GM23338 (cell line): ENCODE results near the gene S100A14. TPM values are rescaled to one million over a fixed set of nuclear protein-coding genes. Genes with fewer than 3 reads are reported as not detected.

Experiments
- ATAC-seq: fragments of 200-7000 bp; cut with Tn5 transposase; 3 replicates; pipeline ENCODE4 v1.9.1; 2020
- DNase-seq: peaks from one replicate; pipeline ENCODE4 v3.0.0-alpha.2; 2015; ENCODE audit warnings: low spot score
- H2AFZ ChIP-seq: fragments of 200-600 bp; sonication (generic); 2 replicates; pipeline ENCODE4 v1.8.0; 2016; ENCODE audit warnings: antibody characterized with exemption, mild to moderate bottlenecking, moderate library complexity
- H3F3A ChIP-seq: fragments of 200-600 bp; sonication (generic); replicated peaks from 2 replicates; pipeline ENCODE4 v1.8.0; 2017; ENCODE audit warnings: antibody characterized with exemption, mixed run types, low read depth
- H3K27ac ChIP-seq: fragments of 200-600 bp; sonication (generic); 2 replicates; pipeline ENCODE4 v1.6.1; 2016; ENCODE audit warnings: low read depth
- H3K27me3 ChIP-seq: fragments of 200-600 bp; sonication (generic); 2 replicates; pipeline ENCODE4 v1.8.0; 2016; ENCODE audit warnings: mild to moderate bottlenecking, mixed run types, moderate library complexity; ENCODE audit not compliant: insufficient read depth
- H3K36me3 ChIP-seq: fragments of 200-600 bp; sonication (generic); 2 replicates; pipeline ENCODE4 v1.8.0; 2016; ENCODE audit warnings: mild to moderate bottlenecking; ENCODE audit not compliant: insufficient read depth
- H3K4me1 ChIP-seq: fragments of 200-600 bp; sonication (generic); 2 replicates; pipeline ENCODE4 v1.8.0; 2016; ENCODE audit warnings: mild to moderate bottlenecking, moderate library complexity; ENCODE audit not compliant: insufficient read depth
- H3K4me2 ChIP-seq: fragments of 200-600 bp; sonication (generic); 2 replicates; pipeline ENCODE4 v1.7.1; 2017; ENCODE audit warnings: mixed run types
- H3K4me3 ChIP-seq: fragments of 200-600 bp; sonication (generic); 2 replicates; pipeline ENCODE4 v1.6.1; 2016; ENCODE audit warnings: mixed run types
- H3K79me2 ChIP-seq: fragments of 200-600 bp; sonication (generic); replicated peaks from 2 replicates; pipeline ENCODE4 v1.8.0; 2017; ENCODE audit warnings: mild to moderate bottlenecking; ENCODE audit not compliant: insufficient read depth
- H3K9me2 ChIP-seq: fragments of 200-600 bp; sonication (generic); 2 replicates; pipeline ENCODE4 v1.8.0; 2017; ENCODE audit not compliant: insufficient read depth
- H4K20me1 ChIP-seq: fragments of 200-600 bp; sonication (generic); replicated peaks from 2 replicates; pipeline ENCODE4 v1.8.0; 2017; ENCODE audit warnings: mild to moderate bottlenecking; ENCODE audit not compliant: insufficient read depth
- H3K27ac Mint-ChIP-seq: 2 replicates; pipeline ENCODE4 v1.8.0; 2020; ENCODE audit warnings: inconsistent platforms, mild to moderate bottlenecking, moderate library complexity, mixed read lengths
- H3K27me3 Mint-ChIP-seq: 3 replicates; pipeline ENCODE4 v1.8.0; 2022; ENCODE audit warnings: low read depth, mild to moderate bottlenecking, moderate library complexity, mixed read lengths, inconsistent platforms; ENCODE audit not compliant: insufficient read depth, poor library complexity
- H3K36me3 Mint-ChIP-seq: 3 replicates; pipeline ENCODE4 v1.8.0; 2021; ENCODE audit warnings: low read depth, mild to moderate bottlenecking, inconsistent platforms, moderate library complexity, mixed read lengths
- H3K4me1 Mint-ChIP-seq: 3 replicates; pipeline ENCODE4 v1.8.0; 2020; ENCODE audit warnings: mild to moderate bottlenecking, inconsistent platforms, mixed read lengths
- H3K4me3 Mint-ChIP-seq: 3 replicates; pipeline ENCODE4 v1.8.0; 2021; ENCODE audit warnings: moderate library complexity, mild to moderate bottlenecking, inconsistent platforms, mixed read lengths
- H3K9me3 Mint-ChIP-seq: 3 replicates; pipeline ENCODE4 v1.8.0; 2020; ENCODE audit warnings: moderate library complexity, mild to moderate bottlenecking, inconsistent platforms, mixed read lengths
- CREB1 ChIP-seq: fragments of 250-450 bp; sonication (Bioruptor Pico); IDR thresholded peaks from 2 replicates; pipeline ENCODE4 v1.5.0; 2020; ENCODE audit warnings: low read depth, mild to moderate bottlenecking, moderate library complexity
- EZH2 ChIP-seq: fragments of 200-600 bp; sonication (generic); IDR thresholded peaks from one replicate; pipeline ENCODE4 v1.8.0; 2017; ENCODE audit warnings: antibody characterized with exemption, mild to moderate bottlenecking, low read depth; ENCODE audit not compliant: unreplicated experiment
- EZH2phosphoT487 ChIP-seq: fragments of 200-600 bp; sonication (generic); IDR thresholded peaks from one replicate; pipeline ENCODE4 v1.8.1; 2018; ENCODE audit warnings: antibody characterized with exemption; ENCODE audit not compliant: unreplicated experiment
- JUNB ChIP-seq: IDR thresholded peaks from one replicate; pipeline ENCODE4 v1.6.1; 2016; ENCODE audit warnings: antibody characterized with exemption; ENCODE audit not compliant: unreplicated experiment
- NANOG ChIP-seq: IDR thresholded peaks from 2 replicates; pipeline ENCODE4 v1.6.1; 2016; ENCODE audit warnings: antibody characterized with exemption, borderline replicate concordance
- POLR2AphosphoS5 ChIP-seq: IDR thresholded peaks from 2 replicates; pipeline ENCODE4 v1.6.1; 2016; ENCODE audit warnings: antibody characterized with exemption, low read depth
- STAT1 ChIP-seq: IDR thresholded peaks from one replicate; pipeline ENCODE4 v1.6.1; 2016; ENCODE audit warnings: antibody characterized with exemption; ENCODE audit not compliant: unreplicated experiment
- ZNF114 ChIP-seq: fragments of 250-450 bp; sonication (Bioruptor Pico); IDR thresholded peaks from 2 replicates; pipeline ENCODE4 v1.5.0; 2020; ENCODE audit warnings: mild to moderate bottlenecking, moderate library complexity
- ZNF331 ChIP-seq: fragments of 250-450 bp; sonication (Bioruptor Pico); IDR thresholded peaks from 2 replicates; pipeline ENCODE4 v1.5.0; 2020; ENCODE audit warnings: low read depth, mild to moderate bottlenecking, moderate library complexity
- polyA plus RNA-seq: library from polyadenylated mRNA; unstranded; fragments of >200 nt; fragmentation: Nextera tagmentation; extraction: Ambion mirVana; gene quantifications from 2 replicates; pipeline ENCODE4 v1.2.1, GENCODE V29; 2016
- total RNA-seq: library from RNA; depleted of rRNA; stranded (reverse); fragments of >200 nt; shearing (Covaris generic); gene quantifications from 2 replicates; pipeline ENCODE4 v1.2.3, GENCODE V29; 2014
- TF ChIP-seq, protein P1 (sequence below): IDR thresholded peaks from one replicate; pipeline ENCODE4 v1.6.1; 2018; ENCODE audit warnings: antibody characterized with exemption; ENCODE audit not compliant: unreplicated experiment
- TF ChIP-seq, protein P2 (sequence below): IDR thresholded peaks from 2 replicates; pipeline ENCODE4 v1.6.1; 2016; ENCODE audit warnings: antibody characterized with exemption
- TF ChIP-seq, protein P3 (sequence below): fragments of 250-450 bp; sonication (Bioruptor Pico); IDR thresholded peaks from 2 replicates; pipeline ENCODE4 v1.5.0; 2020; ENCODE audit warnings: mild to moderate bottlenecking, moderate library complexity
- TF ChIP-seq, protein P4 (sequence below), 2 experiments: fragments of 200-600 bp in 1 of 2; sonication (generic) in 1 of 2; conservative IDR thresholded peaks; 2 replicates each; pipeline versions ENCODE4 v1.5.1 to v1.6.1; 2016 to 2017; ENCODE audit warnings: antibody characterized with exemption in 2 of 2, low read depth in 2 of 2, mild to moderate bottlenecking in 2 of 2, moderate library complexity in 1 of 2

Gene S100A14
- total and polyA plus RNA-seq, 2 experiments from 2014 or later: 0.28 to 0.53 TPM

DNA sequence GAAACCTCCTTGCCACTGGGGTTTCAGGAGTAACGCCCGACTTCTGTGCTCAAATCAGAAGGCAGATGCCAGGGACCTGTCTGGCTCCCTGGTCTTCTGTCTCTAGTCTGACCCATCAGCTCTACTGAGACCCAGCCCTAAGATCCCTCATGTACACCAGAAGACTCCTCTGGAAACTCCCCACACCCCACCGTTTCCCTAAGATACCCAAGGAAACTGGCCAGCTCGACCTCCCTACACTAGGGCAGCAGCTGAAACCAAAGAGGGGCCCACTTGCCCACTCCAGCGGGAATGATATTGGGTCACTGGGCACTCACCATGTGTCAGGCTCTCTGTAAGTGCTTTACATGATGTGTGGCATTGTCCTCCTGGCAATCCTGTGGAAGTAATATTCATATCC, 2.7 kb downstream of the S100A14 start:
- no peak for DNase-seq
- Mint-ChIP-seq H3K4me1 (peaks cover 53% of the 10 kb centered on the region), H3K4me3 (no peak overlapping the region), H3K36me3 (peaks cover 2% of the 10 kb centered on the region; the same call in 2 of the 3 replicates), H3K9me3 (no peaks in the 10 kb centered on the region), H3K27me3 (peaks cover 20% of the 10 kb centered on the region), H3K27ac (no peak overlapping the region)
- H3K36me3 ChIP-seq: no peaks in the 10 kb centered on the region
- H2AFZ ChIP-seq: peak overlapping the region; percentile 85
- no peaks in the 10 kb centered on the region for H3K27me3 ChIP-seq
- no peaks in the 10 kb centered on the region for H3K79me2 ChIP-seq
- no peak overlapping the region for H3K4me3 ChIP-seq
- H3F3A ChIP-seq: no peaks in the 10 kb centered on the region; the same call in 1 of the 2 replicates
- no peaks in the 10 kb centered on the region for H4K20me1 ChIP-seq
- peaks cover 26% of the 10 kb centered on the region for H3K4me1 ChIP-seq
- no peak overlapping the region for H3K27ac ChIP-seq
- H3K9me2 ChIP-seq: no peaks in the 10 kb centered on the region
- ATAC-seq: no peak
- peak overlapping the region; percentile 69; the same call in 1 of the 2 replicates for H3K4me2 ChIP-seq
- TF ChIP-seq ZNF114 (CRISPR knock-in tag): no peak
- TF ChIP-seq JUNB: no peak
- TF ChIP-seq POLR2AphosphoS5: no peak
- no peak for TF ChIP-seq EZH2
- TF ChIP-seq, protein P1, sequence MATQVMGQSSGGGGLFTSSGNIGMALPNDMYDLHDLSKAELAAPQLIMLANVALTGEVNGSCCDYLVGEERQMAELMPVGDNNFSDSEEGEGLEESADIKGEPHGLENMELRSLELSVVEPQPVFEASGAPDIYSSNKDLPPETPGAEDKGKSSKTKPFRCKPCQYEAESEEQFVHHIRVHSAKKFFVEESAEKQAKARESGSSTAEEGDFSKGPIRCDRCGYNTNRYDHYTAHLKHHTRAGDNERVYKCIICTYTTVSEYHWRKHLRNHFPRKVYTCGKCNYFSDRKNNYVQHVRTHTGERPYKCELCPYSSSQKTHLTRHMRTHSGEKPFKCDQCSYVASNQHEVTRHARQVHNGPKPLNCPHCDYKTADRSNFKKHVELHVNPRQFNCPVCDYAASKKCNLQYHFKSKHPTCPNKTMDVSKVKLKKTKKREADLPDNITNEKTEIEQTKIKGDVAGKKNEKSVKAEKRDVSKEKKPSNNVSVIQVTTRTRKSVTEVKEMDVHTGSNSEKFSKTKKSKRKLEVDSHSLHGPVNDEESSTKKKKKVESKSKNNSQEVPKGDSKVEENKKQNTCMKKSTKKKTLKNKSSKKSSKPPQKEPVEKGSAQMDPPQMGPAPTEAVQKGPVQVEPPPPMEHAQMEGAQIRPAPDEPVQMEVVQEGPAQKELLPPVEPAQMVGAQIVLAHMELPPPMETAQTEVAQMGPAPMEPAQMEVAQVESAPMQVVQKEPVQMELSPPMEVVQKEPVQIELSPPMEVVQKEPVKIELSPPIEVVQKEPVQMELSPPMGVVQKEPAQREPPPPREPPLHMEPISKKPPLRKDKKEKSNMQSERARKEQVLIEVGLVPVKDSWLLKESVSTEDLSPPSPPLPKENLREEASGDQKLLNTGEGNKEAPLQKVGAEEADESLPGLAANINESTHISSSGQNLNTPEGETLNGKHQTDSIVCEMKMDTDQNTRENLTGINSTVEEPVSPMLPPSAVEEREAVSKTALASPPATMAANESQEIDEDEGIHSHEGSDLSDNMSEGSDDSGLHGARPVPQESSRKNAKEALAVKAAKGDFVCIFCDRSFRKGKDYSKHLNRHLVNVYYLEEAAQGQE: no peak
- TF ChIP-seq, protein P2, sequence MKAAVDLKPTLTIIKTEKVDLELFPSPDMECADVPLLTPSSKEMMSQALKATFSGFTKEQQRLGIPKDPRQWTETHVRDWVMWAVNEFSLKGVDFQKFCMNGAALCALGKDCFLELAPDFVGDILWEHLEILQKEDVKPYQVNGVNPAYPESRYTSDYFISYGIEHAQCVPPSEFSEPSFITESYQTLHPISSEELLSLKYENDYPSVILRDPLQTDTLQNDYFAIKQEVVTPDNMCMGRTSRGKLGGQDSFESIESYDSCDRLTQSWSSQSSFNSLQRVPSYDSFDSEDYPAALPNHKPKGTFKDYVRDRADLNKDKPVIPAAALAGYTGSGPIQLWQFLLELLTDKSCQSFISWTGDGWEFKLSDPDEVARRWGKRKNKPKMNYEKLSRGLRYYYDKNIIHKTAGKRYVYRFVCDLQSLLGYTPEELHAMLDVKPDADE: no peak
- TF ChIP-seq EZH2phosphoT487: no peak
- TF ChIP-seq, protein P3, sequence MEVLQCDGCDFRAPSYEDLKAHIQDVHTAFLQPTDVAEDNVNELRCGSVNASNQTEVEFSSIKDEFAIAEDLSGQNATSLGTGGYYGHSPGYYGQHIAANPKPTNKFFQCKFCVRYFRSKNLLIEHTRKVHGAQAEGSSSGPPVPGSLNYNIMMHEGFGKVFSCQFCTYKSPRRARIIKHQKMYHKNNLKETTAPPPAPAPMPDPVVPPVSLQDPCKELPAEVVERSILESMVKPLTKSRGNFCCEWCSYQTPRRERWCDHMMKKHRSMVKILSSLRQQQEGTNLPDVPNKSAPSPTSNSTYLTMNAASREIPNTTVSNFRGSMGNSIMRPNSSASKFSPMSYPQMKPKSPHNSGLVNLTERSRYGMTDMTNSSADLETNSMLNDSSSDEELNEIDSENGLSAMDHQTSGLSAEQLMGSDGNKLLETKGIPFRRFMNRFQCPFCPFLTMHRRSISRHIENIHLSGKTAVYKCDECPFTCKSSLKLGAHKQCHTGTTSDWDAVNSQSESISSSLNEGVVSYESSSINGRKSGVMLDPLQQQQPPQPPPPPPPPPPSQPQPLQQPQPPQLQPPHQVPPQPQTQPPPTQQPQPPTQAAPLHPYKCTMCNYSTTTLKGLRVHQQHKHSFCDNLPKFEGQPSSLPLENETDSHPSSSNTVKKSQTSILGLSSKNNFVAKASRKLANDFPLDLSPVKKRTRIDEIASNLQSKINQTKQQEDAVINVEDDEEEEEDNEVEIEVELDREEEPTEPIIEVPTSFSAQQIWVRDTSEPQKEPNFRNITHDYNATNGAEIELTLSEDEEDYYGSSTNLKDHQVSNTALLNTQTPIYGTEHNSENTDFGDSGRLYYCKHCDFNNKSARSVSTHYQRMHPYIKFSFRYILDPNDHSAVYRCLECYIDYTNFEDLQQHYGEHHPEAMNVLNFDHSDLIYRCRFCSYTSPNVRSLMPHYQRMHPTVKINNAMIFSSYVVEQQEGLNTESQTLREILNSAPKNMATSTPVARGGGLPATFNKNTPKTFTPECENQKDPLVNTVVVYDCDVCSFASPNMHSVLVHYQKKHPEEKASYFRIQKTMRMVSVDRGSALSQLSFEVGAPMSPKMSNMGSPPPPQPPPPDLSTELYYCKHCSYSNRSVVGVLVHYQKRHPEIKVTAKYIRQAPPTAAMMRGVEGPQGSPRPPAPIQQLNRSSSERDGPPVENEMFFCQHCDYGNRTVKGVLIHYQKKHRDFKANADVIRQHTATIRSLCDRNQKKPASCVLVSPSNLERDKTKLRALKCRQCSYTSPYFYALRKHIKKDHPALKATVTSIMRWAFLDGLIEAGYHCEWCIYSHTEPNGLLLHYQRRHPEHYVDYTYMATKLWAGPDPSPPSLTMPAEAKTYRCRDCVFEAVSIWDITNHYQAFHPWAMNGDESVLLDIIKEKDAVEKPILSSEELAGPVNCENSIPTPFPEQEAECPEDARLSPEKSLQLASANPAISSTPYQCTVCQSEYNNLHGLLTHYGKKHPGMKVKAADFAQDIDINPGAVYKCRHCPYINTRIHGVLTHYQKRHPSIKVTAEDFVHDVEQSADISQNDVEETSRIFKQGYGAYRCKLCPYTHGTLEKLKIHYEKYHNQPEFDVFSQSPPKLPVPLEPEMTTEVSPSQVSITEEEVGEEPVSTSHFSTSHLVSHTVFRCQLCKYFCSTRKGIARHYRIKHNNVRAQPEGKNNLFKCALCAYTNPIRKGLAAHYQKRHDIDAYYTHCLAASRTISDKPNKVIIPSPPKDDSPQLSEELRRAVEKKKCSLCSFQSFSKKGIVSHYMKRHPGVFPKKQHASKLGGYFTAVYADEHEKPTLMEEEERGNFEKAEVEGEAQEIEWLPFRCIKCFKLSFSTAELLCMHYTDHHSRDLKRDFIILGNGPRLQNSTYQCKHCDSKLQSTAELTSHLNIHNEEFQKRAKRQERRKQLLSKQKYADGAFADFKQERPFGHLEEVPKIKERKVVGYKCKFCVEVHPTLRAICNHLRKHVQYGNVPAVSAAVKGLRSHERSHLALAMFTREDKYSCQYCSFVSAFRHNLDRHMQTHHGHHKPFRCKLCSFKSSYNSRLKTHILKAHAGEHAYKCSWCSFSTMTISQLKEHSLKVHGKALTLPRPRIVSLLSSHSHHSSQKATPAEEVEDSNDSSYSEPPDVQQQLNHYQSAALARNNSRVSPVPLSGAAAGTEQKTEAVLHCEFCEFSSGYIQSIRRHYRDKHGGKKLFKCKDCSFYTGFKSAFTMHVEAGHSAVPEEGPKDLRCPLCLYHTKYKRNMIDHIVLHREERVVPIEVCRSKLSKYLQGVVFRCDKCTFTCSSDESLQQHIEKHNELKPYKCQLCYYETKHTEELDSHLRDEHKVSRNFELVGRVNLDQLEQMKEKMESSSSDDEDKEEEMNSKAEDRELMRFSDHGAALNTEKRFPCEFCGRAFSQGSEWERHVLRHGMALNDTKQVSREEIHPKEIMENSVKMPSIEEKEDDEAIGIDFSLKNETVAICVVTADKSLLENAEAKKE (CRISPR knock-in tag): no peak
- no peak for TF ChIP-seq CREB1 (CRISPR knock-in tag)
- TF ChIP-seq NANOG: no peak
- TF ChIP-seq, protein P4, sequence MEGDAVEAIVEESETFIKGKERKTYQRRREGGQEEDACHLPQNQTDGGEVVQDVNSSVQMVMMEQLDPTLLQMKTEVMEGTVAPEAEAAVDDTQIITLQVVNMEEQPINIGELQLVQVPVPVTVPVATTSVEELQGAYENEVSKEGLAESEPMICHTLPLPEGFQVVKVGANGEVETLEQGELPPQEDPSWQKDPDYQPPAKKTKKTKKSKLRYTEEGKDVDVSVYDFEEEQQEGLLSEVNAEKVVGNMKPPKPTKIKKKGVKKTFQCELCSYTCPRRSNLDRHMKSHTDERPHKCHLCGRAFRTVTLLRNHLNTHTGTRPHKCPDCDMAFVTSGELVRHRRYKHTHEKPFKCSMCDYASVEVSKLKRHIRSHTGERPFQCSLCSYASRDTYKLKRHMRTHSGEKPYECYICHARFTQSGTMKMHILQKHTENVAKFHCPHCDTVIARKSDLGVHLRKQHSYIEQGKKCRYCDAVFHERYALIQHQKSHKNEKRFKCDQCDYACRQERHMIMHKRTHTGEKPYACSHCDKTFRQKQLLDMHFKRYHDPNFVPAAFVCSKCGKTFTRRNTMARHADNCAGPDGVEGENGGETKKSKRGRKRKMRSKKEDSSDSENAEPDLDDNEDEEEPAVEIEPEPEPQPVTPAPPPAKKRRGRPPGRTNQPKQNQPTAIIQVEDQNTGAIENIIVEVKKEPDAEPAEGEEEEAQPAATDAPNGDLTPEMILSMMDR (conservative IDR thresholded peaks at IDR 0.05; ENCODE audit: low read depth in 2 of 2): no peak
- TF ChIP-seq ZNF331: no peak
- TF ChIP-seq STAT1: no peak
